GM21723 (cell line): ENCODE measurements around the gene PRKAR2A.
"Not testable (repeated sequence)": the region's sequence is repeated elsewhere in the genome, so short reads cannot be mapped to it uniquely, and the experiment has no call there.

Source experiments
- ATAC-seq: cut with Tn5 transposase; IDR thresholded peaks from one replicate; pipeline ENCODE4 v1.9.1; 2021; ENCODE audit warnings: mild to moderate bottlenecking, moderate library complexity; ENCODE audit not compliant: unreplicated experiment

The PRKAR2A gene

DNA sequence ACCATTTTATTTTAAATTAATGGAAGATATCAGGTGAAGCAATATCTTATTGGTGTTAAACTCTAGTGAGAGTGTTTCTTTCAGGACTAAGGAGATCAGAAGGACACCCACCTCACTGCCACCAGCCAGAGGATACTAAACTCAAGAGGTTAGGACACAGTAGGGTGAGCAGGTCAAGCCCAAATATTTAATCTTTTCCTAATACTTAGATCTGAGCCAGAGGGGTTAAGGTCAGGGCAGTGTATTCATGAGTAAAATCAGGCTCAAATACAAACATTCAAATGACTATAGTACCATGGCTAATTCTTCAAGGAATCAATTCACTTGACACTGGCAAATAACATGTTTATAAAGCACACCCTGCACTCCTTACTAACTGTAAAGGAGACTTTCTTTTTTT is 65.6 kb downstream of the PRKAR2A start:
- no peak for ATAC-seq

DNA sequence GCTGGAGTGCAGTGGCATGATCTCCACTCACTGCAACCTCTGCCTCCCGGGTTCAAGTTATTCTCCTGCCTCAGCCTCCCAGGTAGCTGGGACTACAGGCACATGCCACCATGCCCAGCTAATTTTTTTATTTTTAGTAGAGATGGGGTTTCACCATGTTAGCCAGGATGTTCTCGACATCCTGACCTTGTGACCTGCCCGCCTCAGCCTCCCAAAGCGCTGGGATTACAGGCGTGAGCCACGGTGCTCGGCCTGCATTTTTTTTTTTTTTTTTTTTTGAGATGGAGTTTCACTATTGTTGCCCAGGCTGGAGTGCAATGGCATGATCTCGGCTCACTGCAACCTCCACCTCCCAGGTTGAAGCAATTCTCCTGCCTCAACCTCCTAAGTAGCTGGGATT is 69.1 kb downstream of the PRKAR2A start:
- not testable (repeated sequence) for ATAC-seq

DNA sequence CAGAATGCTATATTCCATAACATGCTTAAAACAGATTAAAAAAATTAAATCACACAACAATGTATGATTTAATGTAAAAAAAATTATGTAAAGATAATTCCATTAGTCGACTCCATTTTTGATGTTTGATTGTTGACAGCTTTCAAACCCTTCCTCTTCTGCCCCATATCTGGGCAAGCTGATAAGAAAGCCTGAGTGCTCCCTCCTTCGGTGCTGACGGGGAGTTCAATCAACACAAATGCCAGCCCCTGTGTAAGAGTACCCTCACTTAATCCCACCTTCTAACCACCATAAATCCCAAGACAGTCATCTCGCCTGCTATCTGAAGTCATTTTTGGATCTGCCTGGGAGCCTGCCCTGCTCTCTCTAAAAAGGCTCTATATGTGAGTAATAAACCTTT is 70.8 kb downstream of the PRKAR2A start:
- ATAC-seq = no peak

DNA sequence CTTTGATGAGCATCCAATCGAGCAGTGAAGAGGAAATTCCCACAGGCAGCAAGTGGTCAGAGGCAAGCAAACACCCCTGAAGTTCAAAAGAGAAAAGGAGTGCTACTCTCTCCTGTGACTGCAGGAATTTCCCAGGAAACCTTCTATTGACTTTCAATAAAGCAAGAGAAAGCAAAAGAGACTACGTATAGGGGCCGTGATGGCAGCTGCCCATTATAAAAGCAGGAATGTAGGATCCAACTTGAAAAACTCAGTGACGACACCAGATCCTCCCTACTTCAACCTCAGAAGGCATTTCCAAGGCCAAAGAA is 77.5 kb downstream of the PRKAR2A start:
- ATAC-seq = no peak

DNA sequence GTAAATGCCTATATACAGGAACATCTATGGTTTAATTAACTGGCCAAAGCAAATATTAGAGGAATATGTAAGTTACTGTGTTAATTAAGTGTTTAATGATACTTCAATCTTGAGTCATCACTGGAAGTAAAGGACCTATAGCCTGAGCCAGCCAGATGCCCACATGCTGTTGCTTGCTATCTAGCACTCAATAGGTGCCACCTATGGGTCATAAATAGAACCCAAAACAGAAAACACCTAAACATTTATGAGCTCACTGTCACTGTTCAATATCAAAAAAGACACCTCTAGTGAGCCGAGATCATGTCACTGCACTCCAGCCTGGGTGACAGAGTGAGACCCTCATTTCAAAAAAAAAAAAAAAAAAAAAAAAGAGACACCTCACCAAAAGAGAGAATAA is 82.3 kb downstream of the PRKAR2A start:
- no peak for ATAC-seq

- ATAC-seq = no peak
Observed at GRCh38 chr3:48762816-48763215, 84.9 kb downstream of the PRKAR2A start.

DNA sequence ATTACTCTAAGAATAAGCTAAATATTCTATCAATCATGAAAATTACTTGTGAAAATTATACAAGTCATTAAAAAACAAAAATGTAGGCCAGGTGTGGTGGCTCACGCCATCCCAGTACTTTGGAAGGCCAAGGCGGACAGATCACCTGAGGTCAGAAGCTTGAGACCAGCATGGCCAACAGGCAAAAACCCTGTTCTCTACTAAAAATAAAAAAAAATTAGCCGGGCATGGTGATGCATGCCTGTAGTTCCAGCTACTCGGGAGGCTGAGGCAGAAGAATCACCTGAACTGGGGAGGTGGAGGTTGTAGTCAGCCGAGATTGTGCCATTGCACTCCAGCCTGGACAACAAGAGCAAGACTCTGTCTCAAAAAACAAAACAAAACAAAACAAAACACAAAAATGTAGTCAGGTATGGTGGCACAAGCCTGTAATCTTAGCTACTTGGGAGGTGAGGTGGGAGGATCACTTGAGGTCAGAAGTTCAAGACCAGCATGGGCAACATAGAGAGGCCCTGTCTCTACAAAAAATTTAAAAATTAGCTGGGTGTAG is 87.6 kb downstream of the PRKAR2A start:
- ATAC-seq = not testable (repeated sequence)

GRCh38 chr3:48759531-48759930 is 88.1 kb downstream of the PRKAR2A start:
- not testable (repeated sequence) for ATAC-seq

DNA sequence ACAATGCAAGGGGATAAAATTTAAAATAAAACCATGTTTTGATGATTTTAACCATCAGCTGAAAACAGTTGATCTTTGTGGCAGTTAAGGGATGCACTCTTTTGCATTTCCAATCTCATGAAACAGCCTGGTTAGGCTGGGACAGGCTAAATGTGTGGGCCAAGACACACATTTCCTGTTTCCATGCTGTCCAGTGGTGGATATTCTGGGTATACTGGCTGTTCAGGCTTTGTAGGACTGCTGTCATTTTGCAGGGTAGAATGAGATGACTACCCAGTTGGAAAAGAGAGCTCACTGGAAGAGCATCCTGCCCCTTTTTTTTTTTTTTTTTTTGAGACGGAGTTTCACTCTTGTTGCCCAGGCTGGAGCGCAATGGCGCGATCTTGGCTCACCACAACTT is 88.6 kb downstream of the PRKAR2A start:
- no peak for ATAC-seq

GRCh38 chr3:48756640-48757039 is 91.0 kb downstream of the PRKAR2A start:
- no peak for ATAC-seq

- ATAC-seq = no peak
Observed at GRCh38 chr3:48750856-48751255, 96.8 kb downstream of the PRKAR2A start.

- ATAC-seq = no peak
Observed at GRCh38 chr3:48748754-48749153, 98.9 kb downstream of the PRKAR2A start.

DNA sequence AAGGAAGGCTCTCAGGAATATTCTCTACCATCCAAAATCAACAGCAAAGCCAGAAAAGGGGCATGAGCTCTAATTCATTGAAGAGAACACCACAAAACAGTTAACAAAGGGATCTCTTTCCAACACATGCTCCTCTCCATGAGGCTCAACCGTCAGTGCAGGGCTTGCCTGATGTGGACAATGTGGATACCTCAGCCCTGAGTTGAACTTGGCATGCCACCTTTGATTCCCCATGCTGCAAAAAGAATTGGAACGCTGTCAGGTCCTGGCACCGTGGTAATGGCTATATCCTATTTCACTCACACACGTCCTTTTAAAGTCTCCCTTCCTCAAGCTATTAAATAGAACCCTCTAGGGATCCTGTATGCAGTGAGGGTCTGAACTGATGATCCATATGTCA is 100.0 kb downstream of the PRKAR2A start:
- no peak for ATAC-seq

DNA sequence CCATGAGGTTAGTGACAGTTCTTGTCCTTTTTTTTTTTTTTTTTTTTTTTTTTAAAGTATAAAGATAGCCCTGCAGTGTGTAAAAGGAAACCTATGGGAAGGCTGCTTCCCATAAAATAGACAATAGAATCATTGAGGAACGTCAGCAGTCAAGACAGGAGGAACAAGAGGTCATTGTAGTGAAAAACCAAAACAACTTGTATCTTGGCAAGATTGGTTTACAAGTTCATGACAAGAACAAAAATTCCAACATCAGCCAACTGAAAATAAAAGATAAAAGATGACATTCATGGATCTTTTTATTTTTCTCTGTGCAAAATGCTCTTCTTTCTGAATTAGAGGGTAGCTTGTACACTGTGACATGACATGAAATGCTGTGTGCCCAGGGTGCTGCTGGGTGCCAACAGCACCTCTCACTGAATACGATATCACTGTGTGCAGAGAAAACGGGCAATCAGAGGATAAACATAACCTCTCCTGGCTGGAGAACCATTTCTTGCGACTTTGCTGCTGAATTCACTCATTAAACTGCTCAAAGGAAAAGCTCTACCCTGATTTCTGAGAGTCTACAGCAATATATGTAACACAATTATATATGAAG is 100.6 kb downstream of the PRKAR2A start:
- no peak for ATAC-seq

DNA sequence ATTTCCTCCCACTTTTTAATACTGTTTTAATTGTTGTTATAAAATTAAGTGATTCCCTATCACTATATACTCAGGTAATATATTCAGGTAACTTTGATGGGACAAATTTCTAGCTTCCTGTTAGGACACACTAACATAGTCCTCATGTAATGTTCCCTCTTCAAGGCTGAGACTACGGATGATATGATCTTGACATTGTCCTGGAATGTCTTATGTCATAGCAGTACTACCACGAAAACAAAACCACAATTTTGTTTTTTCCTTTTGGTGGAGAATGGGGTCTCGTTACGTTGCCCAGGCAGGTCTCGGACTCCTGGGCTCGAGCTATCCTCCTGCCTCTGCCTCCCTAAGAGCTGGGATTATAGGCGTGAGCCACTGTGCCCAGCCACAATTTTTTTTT is 103.9 kb downstream of the PRKAR2A start:
- no peak for ATAC-seq

GRCh38 chr3:48741226-48741625 is 106.4 kb downstream of the PRKAR2A start:
- not testable (repeated sequence) for ATAC-seq

- peak; percentile 65 for ATAC-seq
Observed at GRCh38 chr3:48739955-48740823, 107.5 kb downstream of the PRKAR2A start.

- peak; percentile 19 for ATAC-seq
Observed at GRCh38 chr3:48739617-48739954, 108.1 kb downstream of the PRKAR2A start.

DNA sequence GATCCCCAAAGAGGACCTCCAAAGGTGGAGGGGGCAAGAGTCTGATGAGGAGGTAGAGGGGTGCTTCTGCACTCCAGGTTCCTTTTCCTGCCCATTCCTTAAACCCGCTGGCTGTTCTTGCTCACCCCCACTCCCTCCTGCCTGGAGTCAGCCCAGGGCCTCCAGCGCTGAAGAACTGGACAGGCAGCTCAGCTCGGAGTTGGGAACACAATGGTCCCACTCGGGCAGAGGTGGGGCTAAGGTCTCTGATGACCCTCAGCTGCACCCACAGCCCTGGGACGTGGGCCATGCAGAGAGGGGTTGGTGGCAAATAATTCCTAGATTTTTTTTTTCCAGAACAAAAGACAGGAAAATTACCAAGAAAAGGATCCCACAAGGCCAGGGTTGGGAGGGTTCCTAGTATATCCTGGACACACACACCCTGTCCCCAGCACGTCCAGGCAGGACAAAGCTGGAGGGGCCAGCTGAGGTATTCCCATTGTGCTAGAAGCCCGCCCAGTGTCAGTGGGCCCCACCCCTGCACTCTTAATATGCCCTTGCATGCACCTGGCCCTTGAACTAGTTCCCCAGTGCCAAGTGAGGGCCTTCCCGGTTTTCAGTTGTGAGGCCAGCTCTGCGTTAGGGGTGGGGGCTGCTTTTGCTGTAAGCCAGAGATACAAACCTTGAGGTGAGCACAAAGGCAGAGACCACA is 108.6 kb downstream of the PRKAR2A start:
- ATAC-seq = no peak

DNA sequence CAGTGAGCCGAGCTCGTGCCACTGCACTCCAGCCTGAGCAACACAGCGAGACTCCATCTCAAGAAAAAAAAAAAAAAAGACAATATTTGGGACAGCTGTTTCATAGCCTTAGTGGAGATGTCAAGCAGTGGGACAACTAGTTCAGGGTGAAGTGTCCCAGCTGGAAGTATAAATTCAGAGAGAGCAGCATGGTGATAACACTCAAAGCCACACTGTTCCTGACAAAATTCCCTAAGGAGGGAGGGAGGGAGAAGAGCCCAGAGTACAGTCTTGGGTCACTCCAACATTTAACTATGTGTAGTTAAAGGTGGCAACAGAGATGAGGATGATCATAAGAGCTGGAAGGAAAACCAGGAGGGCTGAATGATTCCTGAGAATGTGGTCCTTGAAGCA is 109.5 kb downstream of the PRKAR2A start:
- no peak for ATAC-seq

- ATAC-seq = not testable (repeated sequence)
Observed at GRCh38 chr3:48735075-48735767, 112.5 kb downstream of the PRKAR2A start.
